ENCODE results near the gene SIDT1. TPM values are rescaled to one million over a fixed set of nuclear protein-coding genes. Genes with fewer than 3 reads are reported as not detected.
A peak's percentile ranks its signal among the peaks of the same experiment; 100 is the strongest.

SIDT1 gene
- total and polyA plus RNA-seq, 12 donors = 0.32 to 2.4 (median 0.77) TPM

DNA sequence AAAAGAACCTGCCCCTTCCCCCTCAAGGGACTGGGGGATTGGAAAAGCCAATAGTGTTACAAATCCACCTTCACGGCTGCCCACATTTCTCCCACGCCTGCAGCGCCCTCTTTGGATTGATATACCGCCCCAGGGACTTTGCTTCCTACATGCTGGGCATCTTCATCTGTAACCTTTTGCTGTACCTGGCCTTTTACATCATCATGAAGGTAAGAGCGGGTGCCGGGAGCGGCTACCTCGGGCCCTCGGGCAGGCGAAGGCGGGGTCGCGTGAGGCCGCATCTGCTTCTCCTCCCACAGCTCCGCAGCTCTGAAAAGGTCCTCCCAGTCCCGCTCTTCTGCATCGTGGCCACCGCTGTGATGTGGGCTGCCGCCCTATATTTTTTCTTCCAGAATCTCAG is 91.0 kb downstream of the SIDT1 start:
- WGBS, 2 donors = 39 to 48% methylated on average over 19 of the region's 19 CpGs
- intact Hi-C loops (cut with DNase I) = loop anchor here in 3 of 10 donors (5.0 to 10.0 kb wide), 2 partner anchors 126 to 569 kb away; no protein-coding TSS in a partner anchor
- Histone ChIP-seq H3K4me1 (peaks cover 0 to 20% (median 3%) of the 10 kb centered on the region in 9 donors), H3K9me3 (no peaks in the 10 kb centered on the region), H3K27ac (no peak overlapping the region), H3K4me3 (peak overlapping the region in 1 of 10 donors; percentile 4), H3K36me3 (no peaks in the 10 kb centered on the region), H3K27me3 (peaks cover 0 to 4% (median 0%) of the 10 kb centered on the region in 7 donors)
- DNase-seq (no peak), ATAC-seq (no peak)
- TF ChIP-seq, protein P1, sequence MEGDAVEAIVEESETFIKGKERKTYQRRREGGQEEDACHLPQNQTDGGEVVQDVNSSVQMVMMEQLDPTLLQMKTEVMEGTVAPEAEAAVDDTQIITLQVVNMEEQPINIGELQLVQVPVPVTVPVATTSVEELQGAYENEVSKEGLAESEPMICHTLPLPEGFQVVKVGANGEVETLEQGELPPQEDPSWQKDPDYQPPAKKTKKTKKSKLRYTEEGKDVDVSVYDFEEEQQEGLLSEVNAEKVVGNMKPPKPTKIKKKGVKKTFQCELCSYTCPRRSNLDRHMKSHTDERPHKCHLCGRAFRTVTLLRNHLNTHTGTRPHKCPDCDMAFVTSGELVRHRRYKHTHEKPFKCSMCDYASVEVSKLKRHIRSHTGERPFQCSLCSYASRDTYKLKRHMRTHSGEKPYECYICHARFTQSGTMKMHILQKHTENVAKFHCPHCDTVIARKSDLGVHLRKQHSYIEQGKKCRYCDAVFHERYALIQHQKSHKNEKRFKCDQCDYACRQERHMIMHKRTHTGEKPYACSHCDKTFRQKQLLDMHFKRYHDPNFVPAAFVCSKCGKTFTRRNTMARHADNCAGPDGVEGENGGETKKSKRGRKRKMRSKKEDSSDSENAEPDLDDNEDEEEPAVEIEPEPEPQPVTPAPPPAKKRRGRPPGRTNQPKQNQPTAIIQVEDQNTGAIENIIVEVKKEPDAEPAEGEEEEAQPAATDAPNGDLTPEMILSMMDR (IDR thresholded peaks at IDR 0.05) = no peak

DNA sequence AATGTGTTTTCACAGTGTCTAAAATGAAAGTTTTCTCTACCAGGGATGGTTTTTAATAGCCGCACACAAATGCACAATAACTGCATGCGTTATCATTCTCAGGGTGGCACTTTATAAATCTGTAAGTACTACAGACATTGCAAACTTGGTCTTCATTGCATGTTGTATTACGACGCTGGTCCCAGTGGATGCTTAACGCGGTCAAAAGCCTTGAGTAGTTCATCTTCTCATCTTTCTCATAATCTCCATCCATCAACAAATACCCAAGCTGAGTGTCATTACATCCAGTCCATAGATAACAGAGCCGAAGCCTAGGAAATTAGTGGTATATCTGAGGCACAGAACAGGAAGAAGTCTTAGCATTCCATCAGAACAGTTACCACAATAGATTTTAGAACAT is 91.5 kb downstream of the SIDT1 start:
- Histone ChIP-seq H3K9me3 (no peaks in the 10 kb centered on the region), H3K27ac (no peak overlapping the region), H3K4me1 (peaks cover 0 to 20% (median 3%) of the 10 kb centered on the region in 9 donors), H3K4me3 (no peak overlapping the region), H3K36me3 (no peaks in the 10 kb centered on the region), H3K27me3 (peaks cover 0 to 4% (median 0%) of the 10 kb centered on the region in 7 donors)
- TF ChIP-seq, protein P1 (IDR thresholded peaks at IDR 0.05) = no peak
- 87 to 89% methylated on average over 7 of the region's 7 CpGs for WGBS, 2 donors
- no peak for ATAC-seq
- no peak for DNase-seq
- intact Hi-C loops (cut with DNase I) = loop anchor here in 3 of 10 donors (5.0 to 10.0 kb wide), 2 partner anchors 127 to 569 kb away; no protein-coding TSS in a partner anchor

DNA sequence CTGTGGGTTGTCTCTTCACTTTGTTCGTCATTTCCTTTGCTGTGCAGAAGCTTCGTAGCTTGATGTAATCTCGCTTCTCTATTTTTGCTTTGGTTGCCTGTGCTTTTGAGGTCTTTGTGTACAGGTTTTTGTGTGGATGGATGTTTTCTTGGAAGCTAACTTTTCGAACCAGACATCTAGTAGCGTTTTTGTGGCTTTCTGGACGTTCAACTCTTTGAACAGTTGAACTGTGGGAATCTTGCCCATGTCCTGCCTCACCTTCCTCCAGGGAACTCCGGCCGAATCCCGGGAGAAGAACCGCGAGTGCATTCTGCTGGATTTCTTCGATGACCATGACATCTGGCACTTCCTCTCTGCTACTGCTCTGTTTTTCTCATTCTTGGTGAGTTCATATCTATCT is 93.5 kb downstream of the SIDT1 start:
- TF ChIP-seq, protein P1 (IDR thresholded peaks at IDR 0.05) = no peak
- peaks cover 0 to 4% (median 0%) of the 10 kb centered on the region in 7 donors for H3K27me3 ChIP-seq
- peak overlapping the region in 7 of 10 donors; percentile 2 to 35 (median 27) for H3K4me3 ChIP-seq
- DNase-seq (peak; percentile 27 to 28), ATAC-seq (peak in 5 of 8 donors; percentile 36 to 74 (median 59))
- H3K36me3 ChIP-seq = no peaks in the 10 kb centered on the region
- peak overlapping the region in 5 of 10 donors; percentile 24 to 81 (median 35) for H3K27ac ChIP-seq
- WGBS, 2 donors = 42 to 57% methylated on average over 12 of the region's 12 CpGs
- peaks cover 0 to 20% (median 3%) of the 10 kb centered on the region in 9 donors for H3K4me1 ChIP-seq
- no peaks in the 10 kb centered on the region for H3K9me3 ChIP-seq
- intact Hi-C loops (cut with DNase I) = loop anchor here in 9 of 10 donors (2.0 to 10.0 kb wide), 7 partner anchors 129 to 574 kb away; no protein-coding TSS in a partner anchor

DNA sequence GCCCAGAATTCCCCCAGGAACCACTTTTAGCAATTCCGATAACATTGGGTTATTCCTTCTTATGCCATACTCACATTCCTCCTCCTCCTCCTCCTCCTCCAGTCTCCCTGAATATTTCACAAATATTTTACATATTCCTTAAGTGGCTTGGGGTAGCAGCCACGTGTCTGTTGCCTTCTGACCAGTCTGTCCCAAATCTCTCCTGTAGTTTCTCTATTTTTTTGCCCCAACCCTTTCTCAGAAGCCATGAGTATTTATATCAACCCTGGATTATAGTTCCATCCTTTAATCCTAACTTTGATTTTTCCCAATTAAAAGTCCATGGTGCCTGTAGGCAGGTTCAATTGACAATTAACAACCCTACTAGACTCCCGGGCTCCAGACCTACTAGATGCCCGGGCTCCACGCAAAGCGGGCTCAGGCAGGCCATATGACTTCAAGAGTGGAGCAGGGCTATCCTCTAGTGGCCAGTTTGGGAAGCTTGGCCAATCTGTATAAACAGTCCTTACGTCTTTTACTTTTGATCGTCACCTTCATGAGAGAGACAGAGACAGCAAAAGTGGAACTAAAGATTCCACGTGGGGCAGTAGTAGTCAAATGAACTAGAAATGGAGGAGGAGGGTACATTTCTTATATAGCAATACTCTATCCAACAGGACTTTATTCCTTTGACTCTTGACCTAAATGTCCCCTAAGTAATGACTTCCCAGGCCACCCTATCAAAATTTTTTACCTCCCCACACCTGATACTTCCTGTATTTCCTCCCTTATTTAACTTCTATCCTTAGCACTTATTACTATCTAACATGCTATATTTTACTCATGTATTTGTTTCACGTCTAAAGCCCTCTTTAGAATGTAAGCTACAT is 94.4 kb downstream of the SIDT1 start:
- 19 to 21% methylated on average over 10 of the region's 10 CpGs for WGBS, 2 donors
- Histone ChIP-seq H3K4me3 (peak overlapping the region in 7 of 10 donors; percentile 2 to 35 (median 27)), H3K27ac (peak overlapping the region in 3 of 10 donors; percentile 27 to 81 (median 35)), H3K9me3 (no peaks in the 10 kb centered on the region), H3K36me3 (no peaks in the 10 kb centered on the region), H3K4me1 (peaks cover 0 to 20% (median 3%) of the 10 kb centered on the region in 9 donors), H3K27me3 (peaks cover 0 to 4% (median 0%) of the 10 kb centered on the region in 7 donors)
- peak; percentile 87 to 95 (median 92) for ATAC-seq
- DNase-seq = peak; percentile 42 to 59
- TF ChIP-seq, protein P1 (IDR thresholded peaks at IDR 0.05) = peak; percentile 73 to 95 (median 88)
- intact Hi-C loops (cut with DNase I) = loop anchor here in 9 of 10 donors (2.0 to 10.0 kb wide), 7 partner anchors 129 to 574 kb away; no protein-coding TSS in a partner anchor

Data from heart right ventricle (tissue), 16 donors.